KMS-11 (cell line): ENCODE results near the gene NOBOX.
A peak's percentile ranks its signal among the peaks of the same experiment; 100 is the strongest.

ENCODE experiments used
- H2AFZ ChIP-seq: fragments of 200-600 bp; sonication (generic); 2 replicates; pipeline ENCODE4 v1.6.1; 2016; ENCODE audit warnings: antibody characterized with exemption, mixed run types, low read depth
- H3K27ac ChIP-seq: fragments of 200-600 bp; sonication (generic); 2 replicates; pipeline ENCODE4 v1.6.1; 2016; ENCODE audit warnings: mild to moderate bottlenecking, mixed run types
- H3K27me3 ChIP-seq: fragments of 200-600 bp; sonication (generic); 2 replicates; pipeline ENCODE4 v1.6.1; 2017; ENCODE audit warnings: mild to moderate bottlenecking, low read depth, mixed run types, moderate library complexity; ENCODE audit not compliant: insufficient read depth
- H3K36me3 ChIP-seq: fragments of 200-600 bp; sonication (generic); 2 replicates; pipeline ENCODE4 v1.6.1; 2017; ENCODE audit warnings: mild to moderate bottlenecking, mixed run types; ENCODE audit not compliant: insufficient read depth
- H3K4me1 ChIP-seq: fragments of 200-600 bp; sonication (generic); 2 replicates; pipeline ENCODE4 v1.6.1; 2016; ENCODE audit warnings: mild to moderate bottlenecking, low read depth, mixed run types; ENCODE audit not compliant: poor library complexity, severe bottlenecking
- H3K4me2 ChIP-seq: fragments of 200-600 bp; sonication (generic); 2 replicates; pipeline ENCODE4 v1.7.0; 2016; ENCODE audit warnings: mild to moderate bottlenecking, mixed run types
- H3K4me3 ChIP-seq: fragments of 200-600 bp; sonication (generic); IDR thresholded peaks from 2 replicates; pipeline ENCODE4 v1.6.1; 2017; ENCODE audit warnings: low read depth, low read length, mixed read lengths; ENCODE audit not compliant: insufficient read depth
- H3K79me2 ChIP-seq: fragments of 200-600 bp; sonication (generic); 2 replicates; pipeline ENCODE4 v1.6.1; 2016; ENCODE audit warnings: low read depth, mixed run types; ENCODE audit not compliant: insufficient read depth
- H3K9ac ChIP-seq: fragments of 200-600 bp; sonication (generic); 2 replicates; pipeline ENCODE4 v1.6.1; 2016; ENCODE audit warnings: mild to moderate bottlenecking, mixed run types
- H4K20me1 ChIP-seq: fragments of 200-600 bp; sonication (generic); 2 replicates; pipeline ENCODE4 v1.6.1; 2016; ENCODE audit warnings: mild to moderate bottlenecking, mixed run types; ENCODE audit not compliant: insufficient read depth
- CTCF ChIP-seq: fragments of 200-600 bp; sonication (generic); conservative IDR thresholded peaks from 2 replicates; pipeline ENCODE4 v1.6.1; 2017; ENCODE audit warnings: low read depth, mild to moderate bottlenecking, antibody characterized with exemption, low read length, moderate library complexity, mixed read lengths

NOBOX gene

GRCh38 chr7:144391823-144392255 lies 11.7 kb downstream of the NOBOX start:
- Histone ChIP-seq H3K36me3 (no peaks in the 10 kb centered on the region), H3K9ac (peak overlapping the region; percentile 26; the same call in 1 of the 2 replicates), H3K79me2 (no peaks in the 10 kb centered on the region), H3K27ac (no peak overlapping the region), H3K4me1 (peaks cover 8% of the 10 kb centered on the region), H2AFZ (peak overlapping the region; percentile 88), H3K4me3 (no peak overlapping the region), H3K4me2 (peak overlapping the region; percentile 27), H3K27me3 (no peaks in the 10 kb centered on the region), H4K20me1 (no peaks in the 10 kb centered on the region)
- TF ChIP-seq CTCF, result peak; percentile 84

GRCh38 chr7:144391014-144391413 lies 12.5 kb downstream of the NOBOX start:
- Histone ChIP-seq H3K79me2 (no peaks in the 10 kb centered on the region), H4K20me1 (no peaks in the 10 kb centered on the region), H3K4me3 (no peak overlapping the region), H3K36me3 (no peaks in the 10 kb centered on the region), H3K4me1 (peaks cover 8% of the 10 kb centered on the region), H3K27ac (no peak overlapping the region), H3K27me3 (no peaks in the 10 kb centered on the region), H3K4me2 (no peak overlapping the region), H3K9ac (no peak overlapping the region), H2AFZ (peak overlapping the region; percentile 88)
- no peak for TF ChIP-seq CTCF

GRCh38 chr7:144390481-144390880 lies 13.0 kb downstream of the NOBOX start:
- no peak for TF ChIP-seq CTCF
- no peaks in the 10 kb centered on the region for H3K27me3 ChIP-seq
- peaks cover 8% of the 10 kb centered on the region for H3K4me1 ChIP-seq
- no peaks in the 10 kb centered on the region for H4K20me1 ChIP-seq
- no peak overlapping the region for H3K4me2 ChIP-seq
- H3K79me2 ChIP-seq, result no peaks in the 10 kb centered on the region
- no peak overlapping the region for H3K4me3 ChIP-seq
- no peak overlapping the region for H2AFZ ChIP-seq
- no peak overlapping the region for H3K9ac ChIP-seq
- H3K27ac ChIP-seq, result no peak overlapping the region
- no peaks in the 10 kb centered on the region for H3K36me3 ChIP-seq

- Histone ChIP-seq H2AFZ (no peak overlapping the region), H3K9ac (no peak overlapping the region)
- TF ChIP-seq CTCF, result no peak
These were observed 14.5 kb downstream of the NOBOX start for GRCh38 chr7:144388950-144389349.

More at GRCh38 chr7:144388950-144389349, 14.5 kb downstream of the NOBOX start:
- Histone ChIP-seq H3K79me2 (no peaks in the 10 kb centered on the region), H3K27me3 (no peaks in the 10 kb centered on the region), H3K27ac (no peak overlapping the region), H3K4me2 (no peak overlapping the region), H3K36me3 (no peaks in the 10 kb centered on the region), H3K4me1 (peaks cover 8% of the 10 kb centered on the region), H3K4me3 (no peak overlapping the region), H4K20me1 (no peaks in the 10 kb centered on the region)
